ENCODE measurements around the gene MCF2L2. TPM values are rescaled to one million over a fixed set of nuclear protein-coding genes. Genes with fewer than 3 reads are reported as not detected.

Gene MCF2L2
- total and polyA plus RNA-seq, 2 experiments from 2014 or later: 6.7 to 14.6 TPM

DNA sequence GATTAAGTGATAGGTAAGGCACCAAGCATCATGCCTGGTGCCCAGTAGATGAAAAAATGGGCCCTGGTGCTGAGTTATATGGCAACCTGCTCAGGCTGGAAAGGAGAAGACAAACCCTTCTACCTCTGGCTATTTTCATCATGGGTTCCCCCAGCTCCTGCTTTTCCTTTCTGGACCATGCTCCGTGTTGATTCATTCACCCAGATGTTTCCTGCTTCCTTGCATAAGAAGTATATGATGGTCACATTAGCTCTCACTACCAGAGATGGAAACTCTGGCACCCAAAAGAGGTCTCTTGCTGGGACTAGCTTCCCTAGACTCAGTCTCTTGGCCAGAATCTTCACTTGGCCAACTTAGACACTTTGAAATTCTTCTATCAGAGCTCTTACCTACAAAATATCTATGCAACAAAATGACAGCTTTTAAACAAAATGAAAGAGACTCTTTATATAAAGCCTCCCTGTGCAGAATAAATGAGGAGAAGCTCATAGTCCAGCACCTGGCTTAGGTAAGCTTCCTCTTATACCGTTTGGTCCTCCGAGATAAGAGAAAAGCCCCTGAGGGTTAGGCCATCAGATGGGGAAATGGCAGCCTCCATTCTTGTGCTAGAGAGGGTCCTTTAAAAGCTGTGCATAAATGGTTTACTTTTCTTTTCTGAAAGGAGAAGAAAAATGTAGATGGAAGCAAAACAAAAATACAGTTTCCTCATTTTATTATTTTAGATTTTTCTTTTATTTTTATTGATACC, 46.8 kb upstream of the MCF2L2 start:
- no peaks in the 10 kb centered on the region for H4K20me1 ChIP-seq (replicated peaks; ENCODE audit: insufficient read depth)
- H3K27me3 Mint-ChIP-seq (ENCODE audit: insufficient read depth, low read depth, poor library complexity): no peaks in the 10 kb centered on the region
- no peak for ATAC-seq

More for the DNA sequence above, 46.8 kb upstream of the MCF2L2 start:
- no peaks in the 10 kb centered on the region for H3K9me3 Mint-ChIP-seq
- Histone ChIP-seq H2AFZ (0 out of 2 replicates have a peak overlapping the region, but pooled peaks have one; percentile 47), H3K27me3 (ENCODE audit: insufficient read depth) (no peaks in the 10 kb centered on the region), H3K79me2 (replicated peaks; ENCODE audit: insufficient read depth) (no peaks in the 10 kb centered on the region), H3K27ac (ENCODE audit: low read depth) (no peak overlapping the region), H3K4me1 (ENCODE audit: insufficient read depth) (peaks cover 5% of the 10 kb centered on the region; the same call in 1 of the 2 replicates), H3F3A (replicated peaks; ENCODE audit: low read depth) (no peaks in the 10 kb centered on the region), H3K4me2 (no peak overlapping the region), H3K4me3 (no peak overlapping the region), H3K36me3 (ENCODE audit: insufficient read depth) (no peaks in the 10 kb centered on the region), H3K9me2 (ENCODE audit: insufficient read depth) (no peaks in the 10 kb centered on the region)
- TF ChIP-seq REST (IDR thresholded peaks at IDR 0.05; ENCODE audit: unreplicated experiment): no peak
- no peak for TF ChIP-seq CREB1 (CRISPR knock-in tag; IDR thresholded peaks at IDR 0.05; ENCODE audit: low read depth)
- TF ChIP-seq ETS1 (IDR thresholded peaks at IDR 0.05): no peak
- no peak for TF ChIP-seq NANOG (IDR thresholded peaks at IDR 0.05; ENCODE audit: borderline replicate concordance)
- no peak for TF ChIP-seq EZH2phosphoT487 (IDR thresholded peaks at IDR 0.05; ENCODE audit: unreplicated experiment)
- no peak for TF ChIP-seq POLR2AphosphoS5 (IDR thresholded peaks at IDR 0.05; ENCODE audit: low read depth)
- no peak for TF ChIP-seq STAT1 (IDR thresholded peaks at IDR 0.05; ENCODE audit: unreplicated experiment)
- TF ChIP-seq EZH2 (IDR thresholded peaks at IDR 0.05; ENCODE audit: low read depth, unreplicated experiment): no peak
- TF ChIP-seq JUNB (IDR thresholded peaks at IDR 0.05; ENCODE audit: unreplicated experiment): no peak
- TF ChIP-seq ZNF331 (CRISPR knock-in tag; IDR thresholded peaks at IDR 0.05; ENCODE audit: low read depth): no peak
- TF ChIP-seq ZNF114 (CRISPR knock-in tag; IDR thresholded peaks at IDR 0.05): no peak
- no peak for TF ChIP-seq ZNF462 (CRISPR knock-in tag; IDR thresholded peaks at IDR 0.05)
- TF ChIP-seq CTCF (conservative IDR thresholded peaks at IDR 0.05; ENCODE audit: low read depth in 2 of 2): no peak
- no peak overlapping the region for H3K4me3 Mint-ChIP-seq
- H3K4me1 Mint-ChIP-seq: peaks cover 14% of the 10 kb centered on the region
- DNase-seq (ENCODE audit: low spot score): no peak
- H3K27ac Mint-ChIP-seq: no peak overlapping the region
- H3K36me3 Mint-ChIP-seq (ENCODE audit: low read depth): no peaks in the 10 kb centered on the region

Data from GM23338 (cell line).